PC-9 (cell line): ENCODE data around the gene PAEP.

Source experiments
- CTCF ChIP-seq: fragments of 200-600 bp; sonication (generic); conservative IDR thresholded peaks from 2 replicates; pipeline ENCODE4 v1.6.1; 2017; ENCODE audit warnings: mixed run types, antibody characterized with exemption, mild to moderate bottlenecking, moderate library complexity
- EZH2 ChIP-seq: fragments of 200-600 bp; sonication (generic); IDR thresholded peaks from 2 replicates; pipeline ENCODE4 v1.8.0; 2017; ENCODE audit warnings: antibody characterized with exemption, low read depth

- no peak for TF ChIP-seq CTCF
- no peak for TF ChIP-seq EZH2
Observed at GRCh38 chr9:135568026-135568425, 6.5 kb downstream of the PAEP start.
